Measurements from ENCODE around the gene COL23A1. TPM values are rescaled to one million over a fixed set of nuclear protein-coding genes. Genes with fewer than 3 reads are reported as not detected.

COL23A1 gene
- total RNA-seq, 1 experiment from 2014 or later = 0.18 TPM

GRCh38 chr5:178399701-178400095, 190.5 kb downstream of the COL23A1 start:
- Mint-ChIP-seq H3K9me3 (ENCODE audit: unreplicated experiment) (no peaks in the 10 kb centered on the region), H3K4me1 (ENCODE audit: low read depth, unreplicated experiment) (no peaks in the 10 kb centered on the region), H3K27me3 (ENCODE audit: insufficient read depth, unreplicated experiment) (no peaks in the 10 kb centered on the region), H3K27ac (ENCODE audit: unreplicated experiment) (no peak overlapping the region), H3K36me3 (ENCODE audit: insufficient read depth, unreplicated experiment) (no peaks in the 10 kb centered on the region), H3K4me3 (ENCODE audit: unreplicated experiment) (no peak overlapping the region)
- TF ChIP-seq CTCF (IDR thresholded peaks at IDR 0.05; ENCODE audit: insufficient read depth in 1 of 2, low read depth in 1 of 2, low read length in 1 of 2, severe bottlenecking in 1 of 2, unreplicated experiment in 1 of 2) = no peak
- Histone ChIP-seq H3K36me3 (ENCODE audit: control insufficient read depth, insufficient read depth, low read length) (no peaks in the 10 kb centered on the region), H3K27me3 (replicated peaks; ENCODE audit: control insufficient read depth, insufficient read depth, low read length) (no peaks in the 10 kb centered on the region), H3K4me3 (ENCODE audit: low read depth, low read length) (no peak overlapping the region), H3K9me3 (no peaks in the 10 kb centered on the region), H3K4me1 (no peaks in the 10 kb centered on the region)
- ChIA-PET POLR2A (no interaction called here), CTCF (no interaction called here)
- intact Hi-C loops (cut with micrococcal nuclease; ENCODE audit: unreplicated experiment) = no loop called here
- no TSS peak for BruUV-seq (replicated peaks)
- DNase-seq = no peak

- Mint-ChIP-seq H3K27me3 (ENCODE audit: insufficient read depth, unreplicated experiment) (no peaks in the 10 kb centered on the region), H3K4me3 (ENCODE audit: unreplicated experiment) (peak overlapping the region; percentile 15), H3K4me1 (ENCODE audit: low read depth, unreplicated experiment) (no peaks in the 10 kb centered on the region), H3K9me3 (ENCODE audit: unreplicated experiment) (no peaks in the 10 kb centered on the region), H3K36me3 (ENCODE audit: insufficient read depth, unreplicated experiment) (no peaks in the 10 kb centered on the region), H3K27ac (ENCODE audit: unreplicated experiment) (no peak overlapping the region)
- Histone ChIP-seq H3K4me1 (no peaks in the 10 kb centered on the region), H3K36me3 (ENCODE audit: control insufficient read depth, insufficient read depth, low read length) (no peaks in the 10 kb centered on the region), H3K4me3 (ENCODE audit: low read depth, low read length) (no peak overlapping the region), H3K27me3 (replicated peaks; ENCODE audit: control insufficient read depth, insufficient read depth, low read length) (no peaks in the 10 kb centered on the region), H3K9me3 (no peaks in the 10 kb centered on the region)
- no TSS peak for BruUV-seq (replicated peaks)
- TF ChIP-seq CTCF (IDR thresholded peaks at IDR 0.05; ENCODE audit: insufficient read depth in 1 of 2, low read depth in 1 of 2, low read length in 1 of 2, severe bottlenecking in 1 of 2, unreplicated experiment in 1 of 2) = no peak
- DNase-seq = peak in 1 of 2 experiments; percentile 24
- POLR2A ChIA-PET = no interaction called here
- intact Hi-C loops (cut with micrococcal nuclease; ENCODE audit: unreplicated experiment) = no loop called here
- CTCF ChIA-PET = no interaction called here
Measured at GRCh38 chr5:178398901-178399700, 191.1 kb downstream of the COL23A1 start.

GRCh38 chr5:178396796-178397720, 193.1 kb downstream of the COL23A1 start:
- H3K27me3 Mint-ChIP-seq (ENCODE audit: insufficient read depth, unreplicated experiment) = peaks cover 4% of the 10 kb centered on the region
- H3K4me1 Mint-ChIP-seq (ENCODE audit: low read depth, unreplicated experiment) = no peaks in the 10 kb centered on the region
- CTCF ChIA-PET = interaction anchor here (0.6 kb wide), 1 partner anchor 64 kb away, joined by 3 read pairs; no protein-coding TSS in a partner anchor
- H3K36me3 Mint-ChIP-seq (ENCODE audit: insufficient read depth, unreplicated experiment) = no peaks in the 10 kb centered on the region
- no peak for TF ChIP-seq CTCF (IDR thresholded peaks at IDR 0.05; ENCODE audit: insufficient read depth in 1 of 2, low read depth in 1 of 2, low read length in 1 of 2, severe bottlenecking in 1 of 2, unreplicated experiment in 1 of 2)
- no peak for DNase-seq
- H3K4me3 ChIP-seq (ENCODE audit: low read depth, low read length) = no peak overlapping the region
- no peak overlapping the region for H3K4me3 Mint-ChIP-seq (ENCODE audit: unreplicated experiment)
- H3K9me3 ChIP-seq = no peaks in the 10 kb centered on the region
- no peaks in the 10 kb centered on the region for H3K27me3 ChIP-seq (replicated peaks; ENCODE audit: control insufficient read depth, insufficient read depth, low read length)
- no TSS peak for BruUV-seq (replicated peaks)
- intact Hi-C loops (cut with micrococcal nuclease; ENCODE audit: unreplicated experiment) = no loop called here
- H3K4me1 ChIP-seq = no peaks in the 10 kb centered on the region
- H3K27ac Mint-ChIP-seq (ENCODE audit: unreplicated experiment) = no peak overlapping the region
- no peaks in the 10 kb centered on the region for H3K36me3 ChIP-seq (ENCODE audit: control insufficient read depth, insufficient read depth, low read length)
- H3K9me3 Mint-ChIP-seq (ENCODE audit: unreplicated experiment) = no peaks in the 10 kb centered on the region
- POLR2A ChIA-PET = no interaction called here

Measured in Caco-2 (cell line).